DND-41 (cell line): Measurements from ENCODE around the gene PYGO2.

ENCODE experiments used
- CTCF ChIP-seq: IDR thresholded peaks from 2 replicates; pipeline ENCODE4 v1.5.1; 2012; ENCODE audit warnings: borderline replicate concordance, low read length, moderate library complexity, mild to moderate bottlenecking; ENCODE audit not compliant: poor library complexity, severe bottlenecking; ENCODE audit errors: extremely low read depth
- EZH2 ChIP-seq: IDR thresholded peaks from 3 replicates; pipeline ENCODE4 v1.6.1; 2012; ENCODE audit warnings: borderline replicate concordance, low read depth, mild to moderate bottlenecking, moderate library complexity, low read length, inconsistent platforms; ENCODE audit not compliant: severe bottlenecking

GRCh38 chr1:154994591-154994990, 33.0 kb upstream of the PYGO2 start:
- TF ChIP-seq CTCF = no peak
- no peak for TF ChIP-seq EZH2
